Naive B cell (primary cell): Measurements from ENCODE around the gene LRRC75A. TPM values are rescaled to one million over a fixed set of nuclear protein-coding genes. Genes with fewer than 3 reads are reported as not detected.

Experiments used
- ATAC-seq, 2 donors: fragments of 150-1000 bp; cut with Tn5 transposase; 2 replicates each; pipeline ENCODE4 v1.10.0; 2021; ENCODE audit warnings: low read depth in 2 of 2, mild to moderate bottlenecking in 2 of 2, moderate library complexity in 2 of 2
- DNase-seq: peaks from one replicate; pipeline ENCODE4 v3.0.0; 2022
- H3K27ac Mint-ChIP-seq, 6 donors: one replicate each; pipeline ENCODE4 v1.8.0; 2020 to 2022; ENCODE audit warnings: mild to moderate bottlenecking in 6 of 6, mixed read lengths in 6 of 6, moderate library complexity in 5 of 6, inconsistent platforms in 2 of 6
- H3K27me3 Mint-ChIP-seq, 3 donors: one replicate each; pipeline ENCODE4 v1.8.0; 2021 to 2022; ENCODE audit warnings: mixed read lengths in 3 of 3, mild to moderate bottlenecking in 1 of 3
- H3K36me3 Mint-ChIP-seq, 2 donors: one replicate each; pipeline ENCODE4 v1.8.0; 2020 to 2022; ENCODE audit warnings: mixed read lengths in 2 of 2, inconsistent platforms in 1 of 2, mild to moderate bottlenecking in 1 of 2
- H3K4me1 Mint-ChIP-seq, 3 donors: one replicate each; pipeline ENCODE4 v1.8.0; 2020 to 2022; ENCODE audit warnings: mixed read lengths in 3 of 3, inconsistent platforms in 1 of 3, mild to moderate bottlenecking in 1 of 3, moderate library complexity in 1 of 3
- H3K4me3 Mint-ChIP-seq, 8 donors: one replicate each; pipeline ENCODE4 v1.8.0; 2020 to 2022; ENCODE audit warnings: mild to moderate bottlenecking in 8 of 8, mixed read lengths in 8 of 8, moderate library complexity in 8 of 8, inconsistent platforms in 2 of 8
- H3K9me3 Mint-ChIP-seq, 7 donors: one replicate each; pipeline ENCODE4 v1.8.0; 2020 to 2022; ENCODE audit warnings: mixed read lengths in 7 of 7, mild to moderate bottlenecking in 5 of 7, inconsistent platforms in 2 of 7, moderate library complexity in 1 of 7
- polyA plus RNA-seq, 6 donors: library from polyadenylated mRNA; unstranded; fragments of 300-500 nt; fragmentation: Illumina TruSeq; gene quantifications; one replicate each; pipeline ENCODE4 v1.2.3, GENCODE V29; 2021; ENCODE audit warnings: low read depth in 6 of 6

The LRRC75A gene
- polyA plus RNA-seq, 6 donors from 2014 or later, result 0.21 to 1.9 (median 1.1) TPM

DNA sequence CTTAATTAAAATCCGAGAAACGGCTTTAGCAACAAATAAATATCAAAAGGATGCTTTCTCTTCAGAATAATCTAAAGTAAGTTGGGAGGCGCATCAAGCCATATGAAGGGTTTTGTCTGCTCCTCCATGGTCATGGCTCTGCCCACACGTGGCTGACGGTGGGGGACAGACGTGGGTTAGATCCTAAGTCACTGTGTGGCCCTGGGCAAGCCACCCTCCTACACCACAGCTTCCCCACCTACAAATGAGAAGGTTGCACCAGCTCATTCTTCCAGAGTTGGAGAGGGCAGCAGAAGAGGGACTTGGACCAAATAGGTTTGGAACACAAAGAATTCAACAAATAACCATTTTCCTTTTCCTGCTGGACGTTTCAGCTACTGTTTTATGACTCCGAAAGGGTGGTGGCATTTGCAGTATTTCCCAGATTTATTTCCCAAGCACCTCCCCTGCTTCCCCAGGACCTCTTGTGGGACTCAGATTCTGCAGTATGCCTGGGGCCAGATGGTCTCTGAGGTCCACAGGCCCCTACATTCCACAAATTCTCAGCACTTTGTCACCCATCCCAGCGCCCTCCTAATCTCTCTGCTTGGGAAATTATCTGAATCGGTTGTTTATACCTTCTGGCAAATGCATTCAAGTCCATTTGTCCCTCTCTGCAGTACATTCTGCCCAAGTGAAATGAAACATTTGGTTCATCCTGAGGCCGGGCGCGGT, 17.8 kb downstream of the LRRC75A start:
- H3K4me1 Mint-ChIP-seq, result peaks cover 0 to 4% (median 0%) of the 10 kb centered on the region in 3 donors
- H3K9me3 Mint-ChIP-seq, result no peaks in the 10 kb centered on the region
- no peaks in the 10 kb centered on the region for H3K36me3 Mint-ChIP-seq
- H3K27ac Mint-ChIP-seq, result no peak overlapping the region
- no peak overlapping the region for H3K4me3 Mint-ChIP-seq
- DNase-seq, result no peak
- no peak for ATAC-seq
- H3K27me3 Mint-ChIP-seq, result no peaks in the 10 kb centered on the region

DNA sequence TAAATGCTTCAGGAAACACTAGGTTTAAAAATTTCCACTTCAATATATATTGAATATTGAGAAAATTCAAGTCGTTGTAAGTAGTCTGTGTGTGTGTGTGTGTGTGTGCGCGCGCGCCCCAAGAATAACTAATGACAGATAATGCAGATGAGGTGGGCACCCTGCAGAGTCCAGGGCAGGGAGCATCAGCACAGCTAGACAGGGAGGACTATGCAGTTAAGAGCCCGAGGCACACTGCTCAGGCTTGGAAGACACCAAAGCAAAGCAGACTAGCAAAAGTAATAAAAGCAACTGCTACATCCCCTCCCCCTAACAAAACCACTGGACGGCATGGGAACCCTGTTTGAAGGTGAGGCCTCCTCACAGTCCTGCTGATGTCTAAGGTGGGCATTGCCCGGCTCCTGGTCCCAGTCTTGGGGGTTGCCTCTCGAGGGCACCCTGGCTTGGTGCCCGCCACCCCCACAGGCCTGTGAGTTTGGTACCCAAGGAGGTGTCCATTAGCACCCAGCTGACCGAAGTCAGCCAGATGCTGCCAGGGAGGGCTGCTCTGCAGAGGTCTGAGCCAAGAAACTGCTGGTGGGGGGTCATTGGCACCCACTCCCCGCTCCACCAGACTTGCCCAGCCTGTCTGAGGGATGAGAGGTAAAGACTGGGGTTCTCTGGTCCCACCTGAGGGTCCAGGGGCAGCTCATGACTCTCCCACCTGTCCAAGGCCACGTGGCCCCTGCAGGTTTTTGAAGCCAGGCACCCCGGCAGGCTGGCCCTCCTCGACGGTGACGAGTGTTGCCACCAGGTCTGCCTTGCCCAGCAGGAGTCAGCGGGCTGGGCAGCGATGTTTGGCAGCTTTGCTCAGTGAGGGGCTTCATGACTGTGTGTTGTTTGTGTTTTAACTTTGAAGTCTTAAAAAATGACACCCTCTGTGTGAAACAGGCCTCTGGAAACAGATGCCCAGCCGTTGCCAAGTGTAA, 18.7 kb downstream of the LRRC75A start:
- H3K4me3 Mint-ChIP-seq, result no peak overlapping the region
- H3K9me3 Mint-ChIP-seq, result no peaks in the 10 kb centered on the region
- peaks cover 0 to 4% (median 0%) of the 10 kb centered on the region in 3 donors for H3K4me1 Mint-ChIP-seq
- no peak overlapping the region for H3K27ac Mint-ChIP-seq
- no peak for ATAC-seq
- no peaks in the 10 kb centered on the region for H3K27me3 Mint-ChIP-seq
- no peak for DNase-seq
- H3K36me3 Mint-ChIP-seq, result no peaks in the 10 kb centered on the region

DNA sequence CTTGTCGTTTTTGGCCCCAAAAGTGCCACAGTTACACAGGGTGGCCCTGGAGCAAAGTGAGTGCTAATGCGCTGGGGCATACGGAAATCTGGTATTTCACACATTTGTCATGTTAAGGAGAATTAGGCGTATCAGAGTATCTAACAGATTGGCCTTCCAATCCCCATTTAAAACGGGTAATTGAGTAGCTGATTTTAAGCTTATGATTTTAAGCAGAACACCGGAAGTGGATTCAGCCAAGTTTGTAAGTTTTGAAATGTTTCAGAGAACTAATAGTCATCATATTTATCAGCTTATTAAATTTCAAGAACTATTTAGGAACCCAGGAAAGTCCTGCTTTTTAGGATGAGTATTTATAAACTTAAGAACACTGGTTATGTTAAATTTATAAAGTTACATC, 19.5 kb downstream of the LRRC75A start:
- no peaks in the 10 kb centered on the region for H3K9me3 Mint-ChIP-seq
- no peaks in the 10 kb centered on the region for H3K27me3 Mint-ChIP-seq
- peaks cover 0 to 4% (median 0%) of the 10 kb centered on the region in 3 donors for H3K4me1 Mint-ChIP-seq
- H3K27ac Mint-ChIP-seq, result no peak overlapping the region
- ATAC-seq, result no peak
- no peaks in the 10 kb centered on the region for H3K36me3 Mint-ChIP-seq
- H3K4me3 Mint-ChIP-seq, result no peak overlapping the region
- no peak for DNase-seq

DNA sequence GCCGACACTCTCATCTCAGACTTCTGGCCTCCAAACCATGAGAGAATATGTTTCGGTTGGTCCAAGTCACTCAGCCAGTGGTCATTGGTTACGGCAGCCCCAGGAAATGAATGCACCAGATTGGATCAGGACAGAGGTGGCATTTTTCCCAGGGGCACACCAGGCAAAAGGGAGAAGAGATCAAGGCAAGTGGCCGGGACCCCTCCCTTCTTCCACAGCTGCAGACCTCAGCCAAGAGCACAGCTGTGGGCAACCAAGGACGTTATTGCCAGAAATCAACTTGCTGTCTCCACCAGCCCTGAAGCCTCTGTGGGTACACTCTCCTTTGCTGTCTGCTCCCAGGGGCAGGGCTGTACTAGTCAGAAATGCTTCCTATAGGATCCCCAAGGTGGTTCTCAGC, 20.7 kb downstream of the LRRC75A start:
- H3K27ac Mint-ChIP-seq, result no peak overlapping the region
- H3K36me3 Mint-ChIP-seq, result no peaks in the 10 kb centered on the region
- no peak for ATAC-seq
- H3K9me3 Mint-ChIP-seq, result no peaks in the 10 kb centered on the region
- DNase-seq, result no peak
- peaks cover 0 to 4% (median 0%) of the 10 kb centered on the region in 3 donors for H3K4me1 Mint-ChIP-seq
- no peak overlapping the region for H3K4me3 Mint-ChIP-seq
- no peaks in the 10 kb centered on the region for H3K27me3 Mint-ChIP-seq

DNA sequence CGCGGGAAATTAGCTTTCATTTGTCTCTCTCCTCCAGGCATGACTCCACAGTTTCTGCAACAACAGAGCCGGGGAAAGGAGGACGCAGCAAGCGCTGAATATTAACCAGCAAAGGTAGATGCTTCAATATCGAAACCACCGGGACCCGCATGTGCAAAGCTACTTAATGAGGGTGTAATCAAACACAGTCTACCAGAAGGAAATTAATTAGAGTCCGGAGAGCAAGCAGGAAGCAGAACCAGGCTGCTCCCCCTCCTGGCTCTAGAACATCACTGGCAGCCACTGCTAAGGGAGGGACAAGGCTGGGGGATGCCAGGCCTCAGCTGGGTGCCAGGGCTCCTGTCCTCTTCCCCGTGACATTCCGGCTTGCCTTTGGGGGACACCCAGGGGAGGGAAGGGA, 21.7 kb downstream of the LRRC75A start:
- ATAC-seq, result no peak
- H3K27me3 Mint-ChIP-seq, result no peaks in the 10 kb centered on the region
- H3K36me3 Mint-ChIP-seq, result no peaks in the 10 kb centered on the region
- no peaks in the 10 kb centered on the region for H3K9me3 Mint-ChIP-seq
- peak overlapping the region in 1 of 6 donors; percentile 7 for H3K27ac Mint-ChIP-seq
- no peak for DNase-seq
- H3K4me3 Mint-ChIP-seq, result no peak overlapping the region
- peaks cover 0 to 4% (median 0%) of the 10 kb centered on the region in 3 donors for H3K4me1 Mint-ChIP-seq

DNA sequence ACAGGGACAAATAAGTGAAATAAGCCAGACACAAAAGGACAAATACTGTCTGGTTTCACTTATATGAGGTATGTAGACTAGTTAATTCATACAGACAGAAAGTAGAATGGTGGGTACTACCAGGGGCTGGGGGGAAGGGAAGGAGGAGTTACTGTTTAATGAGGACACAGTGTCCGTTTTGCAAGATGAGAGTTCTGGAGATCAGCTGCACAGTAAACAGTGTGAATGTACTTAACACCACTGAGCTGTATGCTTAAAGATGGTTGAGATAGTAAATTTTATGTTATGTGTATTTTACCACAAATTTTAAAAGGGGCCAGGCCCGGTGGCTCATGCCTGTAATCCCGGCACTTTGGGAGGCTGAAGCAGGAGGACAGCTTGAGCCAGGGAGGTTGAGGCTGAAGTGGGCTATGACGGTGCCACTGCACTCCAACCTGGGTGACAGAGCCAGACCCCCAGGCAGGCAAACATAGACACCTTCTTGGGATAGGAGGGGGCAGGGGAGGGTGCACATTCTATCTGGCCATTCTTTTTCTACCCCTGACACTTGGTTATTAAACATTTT, 23.5 kb downstream of the LRRC75A start:
- ATAC-seq, result no peak
- Mint-ChIP-seq H3K27ac (peak overlapping the region in 1 of 6 donors; percentile 27), H3K4me3 (no peak overlapping the region), H3K4me1 (peaks cover 0 to 4% (median 0%) of the 10 kb centered on the region in 3 donors), H3K27me3 (no peaks in the 10 kb centered on the region), H3K36me3 (no peaks in the 10 kb centered on the region), H3K9me3 (no peaks in the 10 kb centered on the region)
- DNase-seq, result no peak

DNA sequence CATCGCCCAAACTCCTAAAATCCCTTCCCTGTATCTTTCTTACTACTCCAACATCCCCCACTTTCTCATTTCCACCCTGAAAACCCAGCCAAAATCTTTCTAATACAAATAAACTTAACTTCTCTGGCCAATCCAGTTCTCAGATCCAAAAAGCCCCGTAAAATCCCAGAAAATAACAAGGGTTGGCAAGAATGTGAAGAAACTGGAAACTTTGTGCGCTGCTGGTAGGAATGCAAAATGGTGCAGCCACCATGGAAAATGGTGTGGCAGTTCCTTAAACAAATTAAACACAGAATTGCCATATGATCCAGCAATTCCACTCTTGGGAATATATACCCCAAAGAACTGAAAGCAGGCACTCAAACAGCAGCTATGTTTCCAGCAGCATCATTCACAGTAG, 24.1 kb downstream of the LRRC75A start:
- H3K9me3 Mint-ChIP-seq, result no peaks in the 10 kb centered on the region
- peaks cover 0 to 4% (median 0%) of the 10 kb centered on the region in 3 donors for H3K4me1 Mint-ChIP-seq
- H3K4me3 Mint-ChIP-seq, result no peak overlapping the region
- DNase-seq (no peak), ATAC-seq (no peak)
- H3K27ac Mint-ChIP-seq, result peak overlapping the region in 1 of 6 donors; percentile 36
- H3K36me3 Mint-ChIP-seq, result no peaks in the 10 kb centered on the region
- H3K27me3 Mint-ChIP-seq, result no peaks in the 10 kb centered on the region

DNA sequence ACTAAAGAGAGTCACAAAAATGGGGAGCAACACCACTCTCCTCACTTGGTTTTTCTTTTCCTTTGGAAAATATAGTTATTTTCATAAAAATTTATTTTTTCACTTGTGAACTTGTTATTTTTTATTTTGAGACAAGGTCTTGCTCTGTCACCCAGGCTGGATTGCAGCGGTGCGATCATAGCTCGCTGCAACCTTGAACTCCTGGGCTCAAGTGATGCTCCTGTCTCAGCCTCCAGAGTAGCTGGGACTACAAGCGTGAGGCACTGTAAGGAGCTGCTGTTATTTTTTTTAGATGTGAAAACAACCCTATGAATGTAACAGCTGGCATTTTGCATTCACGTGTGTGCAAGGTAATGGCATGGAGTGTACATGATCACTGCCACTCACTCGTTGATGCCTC, 24.9 kb downstream of the LRRC75A start:
- H3K27ac Mint-ChIP-seq, result no peak overlapping the region
- H3K36me3 Mint-ChIP-seq, result no peaks in the 10 kb centered on the region
- H3K4me3 Mint-ChIP-seq, result no peak overlapping the region
- no peaks in the 10 kb centered on the region for H3K9me3 Mint-ChIP-seq
- H3K4me1 Mint-ChIP-seq, result peaks cover 0 to 4% (median 0%) of the 10 kb centered on the region in 3 donors
- no peak for DNase-seq
- no peak for ATAC-seq
- no peaks in the 10 kb centered on the region for H3K27me3 Mint-ChIP-seq

DNA sequence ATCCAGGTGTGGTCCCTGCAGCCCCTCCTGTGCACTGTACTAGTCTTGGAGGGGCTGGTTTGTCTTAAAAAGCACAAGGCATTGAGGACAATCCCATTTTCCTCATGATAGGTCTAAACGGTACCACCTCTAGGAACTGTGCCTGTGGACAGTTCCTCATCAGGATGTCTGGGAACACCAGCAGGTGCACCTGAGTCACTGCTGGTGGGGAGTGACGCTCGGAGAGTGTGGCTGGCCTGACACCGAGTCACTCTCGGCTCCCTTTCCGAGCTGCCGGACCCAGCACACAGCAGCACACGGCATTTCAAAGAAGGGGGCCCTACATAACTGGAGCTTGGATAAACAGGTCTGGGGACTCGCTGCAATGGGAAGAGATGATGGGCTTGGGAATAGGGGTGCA, 25.6 kb downstream of the LRRC75A start:
- H3K36me3 Mint-ChIP-seq, result no peaks in the 10 kb centered on the region
- ATAC-seq, result no peak
- DNase-seq, result no peak
- H3K27ac Mint-ChIP-seq, result no peak overlapping the region
- H3K4me3 Mint-ChIP-seq, result no peak overlapping the region
- H3K9me3 Mint-ChIP-seq, result no peaks in the 10 kb centered on the region
- H3K4me1 Mint-ChIP-seq, result no peaks in the 10 kb centered on the region
- H3K27me3 Mint-ChIP-seq, result no peaks in the 10 kb centered on the region

DNA sequence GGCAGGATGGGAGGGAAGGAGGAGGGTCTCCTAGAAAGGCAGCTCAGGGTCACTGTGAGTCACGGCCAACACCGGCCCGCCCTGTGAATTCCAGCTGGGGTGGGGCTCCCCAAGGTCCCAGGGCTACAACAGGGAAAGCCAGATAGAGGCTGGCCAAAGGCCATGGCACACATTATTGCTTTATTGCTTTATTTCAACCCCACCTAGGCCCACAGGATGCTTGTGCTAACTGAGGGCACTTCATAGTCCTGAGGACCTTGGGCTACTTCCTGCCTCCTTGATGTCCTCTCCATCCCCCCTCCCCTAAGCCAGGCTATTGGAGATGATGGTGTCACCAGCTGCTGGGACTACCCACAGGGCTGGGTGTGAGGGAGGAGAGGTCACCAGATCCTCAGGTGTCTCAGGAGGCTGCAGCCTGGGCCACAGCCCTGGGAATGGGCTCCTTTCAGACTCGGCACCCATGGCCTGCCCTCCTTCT, 26.1 kb downstream of the LRRC75A start:
- DNase-seq (no peak), ATAC-seq (no peak)
- Mint-ChIP-seq H3K4me1 (no peaks in the 10 kb centered on the region), H3K9me3 (no peaks in the 10 kb centered on the region), H3K27me3 (no peaks in the 10 kb centered on the region), H3K36me3 (no peaks in the 10 kb centered on the region), H3K4me3 (no peak overlapping the region), H3K27ac (no peak overlapping the region)

DNA sequence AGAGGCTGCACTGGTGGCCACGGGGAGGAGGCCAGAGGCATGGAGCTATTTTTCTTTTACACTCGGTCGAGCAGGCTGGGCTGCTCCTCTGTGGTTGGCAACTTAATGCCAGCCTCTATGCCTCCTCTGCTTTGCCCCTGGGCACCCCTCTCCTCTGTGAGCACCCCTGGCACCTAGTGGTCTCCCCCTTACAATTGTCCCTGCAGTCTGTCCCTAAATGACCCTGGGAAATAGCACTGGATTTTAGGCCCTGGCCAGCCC, 27.0 kb downstream of the LRRC75A start:
- Mint-ChIP-seq H3K9me3 (no peaks in the 10 kb centered on the region), H3K4me1 (no peaks in the 10 kb centered on the region), H3K27me3 (no peaks in the 10 kb centered on the region), H3K36me3 (no peaks in the 10 kb centered on the region), H3K4me3 (no peak overlapping the region), H3K27ac (peak overlapping the region in 1 of 6 donors; percentile 78)
- ATAC-seq (no peak), DNase-seq (no peak)

DNA sequence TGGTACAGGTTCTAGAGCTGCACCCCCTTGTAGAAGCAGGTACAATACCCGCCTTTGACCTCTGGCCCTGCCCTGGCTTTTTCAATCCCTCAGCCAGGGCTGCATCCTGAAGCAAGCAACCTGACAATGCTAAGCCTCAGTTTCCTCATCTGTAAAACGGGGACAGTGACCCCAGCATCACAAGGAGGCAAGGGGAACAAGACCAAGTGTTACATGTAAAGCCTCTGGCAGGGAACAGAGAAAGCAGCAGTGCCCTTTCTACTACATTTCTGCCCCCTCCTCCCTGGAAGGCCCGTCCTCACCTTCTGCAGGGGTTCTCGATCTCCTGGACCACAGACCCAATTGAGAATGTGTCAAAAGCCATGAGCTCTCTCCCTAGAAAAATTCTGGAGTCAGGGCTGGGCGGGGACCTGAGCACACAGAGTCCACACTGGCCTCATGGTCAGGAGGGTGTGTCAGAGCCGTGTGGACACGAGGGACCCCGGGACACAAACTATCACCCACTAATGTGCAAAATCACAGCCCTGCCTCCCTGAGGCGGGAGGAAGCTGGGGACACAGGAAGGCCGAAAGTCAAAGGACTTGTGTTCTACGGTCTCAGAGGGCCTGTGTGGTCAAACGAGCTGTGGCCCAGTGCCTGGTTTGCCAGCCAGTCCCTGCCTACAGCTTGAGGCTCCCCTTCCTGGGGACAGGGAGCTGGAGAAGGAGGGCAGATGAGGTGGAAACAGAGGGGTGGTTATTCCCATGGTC, 27.5 kb downstream of the LRRC75A start:
- no peak for DNase-seq

More for the DNA sequence above, 27.5 kb downstream of the LRRC75A start:
- Mint-ChIP-seq H3K27ac (no peak overlapping the region), H3K9me3 (no peaks in the 10 kb centered on the region), H3K27me3 (no peaks in the 10 kb centered on the region), H3K36me3 (no peaks in the 10 kb centered on the region), H3K4me1 (no peaks in the 10 kb centered on the region), H3K4me3 (no peak overlapping the region)
- ATAC-seq, result no peak
